Kidney tubule cell (primary cell): ENCODE results near the gene ZNF710.
"Not testable (repeated sequence)": the region's sequence is repeated elsewhere in the genome, so short reads cannot be mapped to it uniquely, and the experiment has no call there.

Experiments
- DNase-seq: peaks from one replicate; pipeline ENCODE4 v3.0.0-alpha.2; 2018; ENCODE audit warnings: low spot score

ZNF710 gene

GRCh38 chr15:90062023-90062442, 60.9 kb downstream of the ZNF710 start:
- DNase-seq = peak; percentile 31

- peak; percentile 75 for DNase-seq
These were observed 61.4 kb downstream of the ZNF710 start for GRCh38 chr15:90062462-90062932.

- no peak for DNase-seq
These were observed 62.0 kb downstream of the ZNF710 start for GRCh38 chr15:90062973-90063769.

- DNase-seq = peak; percentile 51
These were observed 62.7 kb downstream of the ZNF710 start for GRCh38 chr15:90063770-90064247.

- no peak for DNase-seq
These were observed 64.0 kb downstream of the ZNF710 start for GRCh38 chr15:90064911-90065681.

GRCh38 chr15:90065682-90066049, 64.5 kb downstream of the ZNF710 start:
- no peak for DNase-seq

- DNase-seq = no peak
These were observed 66.2 kb downstream of the ZNF710 start for GRCh38 chr15:90067181-90067952.

- no peak for DNase-seq
These were observed 67.0 kb downstream of the ZNF710 start for GRCh38 chr15:90067953-90068606.

GRCh38 chr15:90070623-90071022, 69.5 kb downstream of the ZNF710 start:
- not testable (repeated sequence) for DNase-seq

GRCh38 chr15:90071220-90071807, 70.2 kb downstream of the ZNF710 start:
- peak; percentile 79 for DNase-seq

- no peak for DNase-seq
These were observed 72.0 kb downstream of the ZNF710 start for GRCh38 chr15:90072978-90073640.

GRCh38 chr15:90074023-90074422, 72.9 kb downstream of the ZNF710 start:
- DNase-seq = no peak

GRCh38 chr15:90074916-90075315, 73.8 kb downstream of the ZNF710 start:
- no peak for DNase-seq

GRCh38 chr15:90075420-90076289, 74.5 kb downstream of the ZNF710 start:
- DNase-seq = peak; percentile 67

GRCh38 chr15:90076716-90077115, 75.6 kb downstream of the ZNF710 start:
- no peak for DNase-seq

GRCh38 chr15:90078965-90079364, 77.8 kb downstream of the ZNF710 start:
- DNase-seq = no peak

- no peak for DNase-seq
These were observed 78.7 kb downstream of the ZNF710 start for GRCh38 chr15:90079619-90080457.

GRCh38 chr15:90080458-90080755, 79.3 kb downstream of the ZNF710 start:
- DNase-seq = no peak

GRCh38 chr15:90080818-90081393, 79.8 kb downstream of the ZNF710 start:
- no peak for DNase-seq
